Right lobe of liver (tissue), 6 donors: ENCODE measurements around the gene PLXNC1. TPM values are rescaled to one million over a fixed set of nuclear protein-coding genes. Genes with fewer than 3 reads are reported as not detected.

Experiments used
- ATAC-seq, 4 donors: fragments of 200-7000 bp; cut with Tn5 transposase; one replicate each; pipeline ENCODE4 v1.9.1; 2020; ENCODE audit warnings: mild to moderate bottlenecking in 4 of 4, moderate library complexity in 4 of 4
- DNase-seq, 3 donors: peaks; one replicate each; pipeline ENCODE4 v3.0.0-alpha.2; 2020
- H3K27ac ChIP-seq, 3 donors: fragments of 200-600 bp; one replicate each; pipeline ENCODE4 v1.8.0; 2022
- H3K27me3 ChIP-seq, 2 donors: fragments of 200-600 bp; one replicate each; pipeline ENCODE4 v1.8.0; 2022
- H3K36me3 ChIP-seq, 4 donors: fragments of 200-600 bp; sonication (generic) in 1 of 4; one replicate each; pipeline versions ENCODE4 v1.5.1 to v1.8.0; 2017 to 2022; ENCODE audit warnings: control low read depth in 1 of 4
- H3K4me1 ChIP-seq, 4 donors: fragments of 200-600 bp; sonication (generic) in 1 of 4; one replicate each; pipeline versions ENCODE4 v1.5.1 to v1.8.0; 2017 to 2022; ENCODE audit warnings: control low read depth in 1 of 4
- H3K4me3 ChIP-seq, 3 donors: fragments of 200-600 bp; one replicate each; pipeline ENCODE4 v1.8.0; 2022
- H3K9me3 ChIP-seq, 4 donors: fragments of 200-600 bp; sonication (generic) in 1 of 4; one replicate each; pipeline versions ENCODE4 v1.5.1 to v1.8.0; 2017 to 2022; ENCODE audit warnings: control low read depth in 1 of 4
- POLR2A ChIP-seq: fragments of 450-650 bp; IDR thresholded peaks from one replicate; pipeline ENCODE4 v1.6.1; 2017; ENCODE audit warnings: antibody characterized with exemption, mild to moderate bottlenecking
- WGBS: methylation state at CpG from one replicate; pipeline ENCODE4 v1.1.6; 2018; ENCODE audit warnings: low coverage, low lambda C conversion rate; ENCODE audit not compliant: insufficient coverage; ENCODE audit errors: missing lambda C conversion rate; 5-methylcytosine and 5-hydroxymethylcytosine counted together
- intact Hi-C, 2 donors: fragments of 100-400 bp; cut with DNase I; formaldehyde crosslinking; loops; one replicate each; pipeline versions ENCODE4 v1.11.2 to v1.14.1; 2022
- total RNA-seq, 6 experiments: library from RNA; depleted of rRNA in 2 of 6; stranded (reverse); fragments of >200 nt in 2 of 6; fragmentation: NEBNext Ultra II Directional in 3 of 6; extraction: Animal tissue kit (Norgen Biotek cat#: 25700) in 3 of 6; gene quantifications; one replicate each; pipeline versions ENCODE4 v1.1.0 to v1.2.4, GENCODE V29; 2016 to 2023
- TF ChIP-seq, protein P1 (sequence below), 4 donors: fragments of 200-600 bp in 3 of 4; fragments of 450-650 bp in 1 of 4; IDR thresholded peaks; one replicate each; pipeline versions ENCODE4 v1.5.1 to v1.8.0; 2016 to 2022; ENCODE audit warnings: antibody characterized with exemption in 4 of 4, mild to moderate bottlenecking in 2 of 4
- donor health status: DM: no; HTN: yes; CAD: no.
- donor health status: DM: no; HTN: no; CAD: no.
- donor health status: DM: no; HTN: no; CAD: no.
- donor health status: DM: no; HTN: yes; CAD: no.
- donor health status: DM: no; HTN: yes; CAD: no.

Gene PLXNC1
- total RNA-seq, 6 experiments from 2014 or later = 1.6 to 7.0 (median 3.5) TPM

- Histone ChIP-seq H3K27ac (peak overlapping the region in 2 of 3 donors; percentile 49 to 92), H3K36me3 (no peaks in the 10 kb centered on the region), H3K9me3 (no peaks in the 10 kb centered on the region), H3K27me3 (no peaks in the 10 kb centered on the region), H3K4me1 (peaks cover 0 to 44% (median 15%) of the 10 kb centered on the region in 4 donors), H3K4me3 (peak overlapping the region; percentile 45 to 55 (median 54))
- ATAC-seq (peak in 1 of 4 donors; percentile 2), DNase-seq (peak in 2 of 3 donors; percentile 49 to 52)
- no CpG with 5 or more reads among the region's 49 CpGs for WGBS
- TF ChIP-seq POLR2A = no peak
- TF ChIP-seq, protein P1, sequence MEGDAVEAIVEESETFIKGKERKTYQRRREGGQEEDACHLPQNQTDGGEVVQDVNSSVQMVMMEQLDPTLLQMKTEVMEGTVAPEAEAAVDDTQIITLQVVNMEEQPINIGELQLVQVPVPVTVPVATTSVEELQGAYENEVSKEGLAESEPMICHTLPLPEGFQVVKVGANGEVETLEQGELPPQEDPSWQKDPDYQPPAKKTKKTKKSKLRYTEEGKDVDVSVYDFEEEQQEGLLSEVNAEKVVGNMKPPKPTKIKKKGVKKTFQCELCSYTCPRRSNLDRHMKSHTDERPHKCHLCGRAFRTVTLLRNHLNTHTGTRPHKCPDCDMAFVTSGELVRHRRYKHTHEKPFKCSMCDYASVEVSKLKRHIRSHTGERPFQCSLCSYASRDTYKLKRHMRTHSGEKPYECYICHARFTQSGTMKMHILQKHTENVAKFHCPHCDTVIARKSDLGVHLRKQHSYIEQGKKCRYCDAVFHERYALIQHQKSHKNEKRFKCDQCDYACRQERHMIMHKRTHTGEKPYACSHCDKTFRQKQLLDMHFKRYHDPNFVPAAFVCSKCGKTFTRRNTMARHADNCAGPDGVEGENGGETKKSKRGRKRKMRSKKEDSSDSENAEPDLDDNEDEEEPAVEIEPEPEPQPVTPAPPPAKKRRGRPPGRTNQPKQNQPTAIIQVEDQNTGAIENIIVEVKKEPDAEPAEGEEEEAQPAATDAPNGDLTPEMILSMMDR (IDR thresholded peaks at IDR 0.05) = no peak
- intact Hi-C loops = loop anchor here (5.0 to 10.0 kb wide), 3 partner anchors 285 to 765 kb away; no protein-coding TSS in a partner anchor
Measured at GRCh38 chr12:94149781-94150239, 1.4 kb downstream of the PLXNC1 start.

GRCh38 chr12:94150240-94151121 lies 2.1 kb downstream of the PLXNC1 start:
- Histone ChIP-seq H3K4me1 (peaks cover 0 to 44% (median 15%) of the 10 kb centered on the region in 4 donors), H3K9me3 (no peaks in the 10 kb centered on the region), H3K36me3 (no peaks in the 10 kb centered on the region), H3K4me3 (peak overlapping the region; percentile 45 to 55 (median 54)), H3K27me3 (no peaks in the 10 kb centered on the region), H3K27ac (peak overlapping the region in 2 of 3 donors; percentile 49 to 92)
- DNase-seq (peak; percentile 54 to 68 (median 56)), ATAC-seq (peak in 1 of 4 donors; percentile 3)
- intact Hi-C loops = no loop called here
- TF ChIP-seq, protein P1 (IDR thresholded peaks at IDR 0.05) = no peak
- no peak for TF ChIP-seq POLR2A
- WGBS = 13% methylated on average over 28 of the region's 33 CpGs

- DNase-seq = peak in 2 of 3 donors; percentile 69 to 78
- Histone ChIP-seq H3K27ac (peak overlapping the region; percentile 30 to 92 (median 67)), H3K4me1 (peaks cover 0 to 44% (median 15%) of the 10 kb centered on the region in 4 donors), H3K9me3 (no peaks in the 10 kb centered on the region), H3K4me3 (peak overlapping the region in 1 of 3 donors; percentile 54), H3K27me3 (no peaks in the 10 kb centered on the region), H3K36me3 (no peaks in the 10 kb centered on the region)
- TF ChIP-seq, protein P1 (IDR thresholded peaks at IDR 0.05) = no peak
- peak; percentile 71 to 82 (median 76) for ATAC-seq
- 18% methylated on average over 8 of the region's 8 CpGs for WGBS
- intact Hi-C loops = no loop called here
Measured at GRCh38 chr12:94151582-94151981, 3.2 kb downstream of the PLXNC1 start.

- peak overlapping the region; percentile 30 to 92 (median 72) for H3K27ac ChIP-seq
- WGBS = 32% methylated on average over 5 of the region's 5 CpGs
- TF ChIP-seq POLR2A = peak; percentile 27
- TF ChIP-seq, protein P1 (IDR thresholded peaks at IDR 0.05) = no peak
- DNase-seq = peak in 2 of 3 donors; percentile 65 to 78
- intact Hi-C loops = no loop called here
- H3K4me1 ChIP-seq = peaks cover 0 to 44% (median 15%) of the 10 kb centered on the region in 4 donors
- ATAC-seq = peak; percentile 70 to 80 (median 78)
- no peak overlapping the region for H3K4me3 ChIP-seq
- no peaks in the 10 kb centered on the region for H3K9me3 ChIP-seq
- no peaks in the 10 kb centered on the region for H3K27me3 ChIP-seq
- no peaks in the 10 kb centered on the region for H3K36me3 ChIP-seq
Measured at GRCh38 chr12:94152292-94153078, 4.1 kb downstream of the PLXNC1 start.
